HCT116 (cell line): ENCODE data around the gene ACAD8. TPM values are rescaled to one million over a fixed set of nuclear protein-coding genes. Genes with fewer than 3 reads are reported as not detected.

Experiments
- ATAC-seq: fragments of 200-7000 bp; cut with Tn5 transposase; 2 replicates; pipeline ENCODE4 v1.9.1; 2020; ENCODE audit warnings: mild to moderate bottlenecking, moderate library complexity
- BruUV-seq: library from RNA; stranded (reverse); fragments of 400-500 nt; replicated peaks from 2 replicates; lab custom pipeline; 2021; lab: Mats Ljungman, UMichigan
- CTCF ChIA-PET: fragments of 300-600 bp; sonication (Branson Sonifier 250); formaldehyde crosslinking; loops from one replicate; lab custom pipeline; 2021; ENCODE audit warnings: antibody characterized with exemption; lab: Charles Lee
- POLR2A ChIA-PET: fragments of 300-600, 350-600 bp; sonication (Branson Sonifier 250); formaldehyde crosslinking; loops from one replicate; lab custom pipeline; 2021; ENCODE audit warnings: antibody characterized with exemption; lab: Charles Lee
- RAD21 ChIA-PET, 2 experiments: fragments of 300-600 bp; sonication (Branson Sonifier 250); formaldehyde crosslinking; loops; one replicate each; lab custom pipeline; 2023; ENCODE audit warnings: low total read pairs in 2 of 2; ENCODE audit not compliant: uncharacterized antibody in 2 of 2, unreplicated experiment in 2 of 2, low non-redundant PET in 1 of 2; lab: Charles Lee
- DNase-seq: peaks from one replicate; pipeline ENCODE4 v3.0.0-alpha.2; 2010; ENCODE audit warnings: low read depth, low spot score
- H2AFZ ChIP-seq: fragments of 200-600 bp; shearing (Covaris generic), sonication (generic); 2 replicates; pipeline ENCODE4 v1.6.1; 2017; ENCODE audit warnings: low read depth, mixed run types, mixed read lengths, antibody characterized with exemption, low read length; ENCODE audit not compliant: poor library complexity, severe bottlenecking
- H3K27ac ChIP-seq: 2 replicates; pipeline ENCODE4 v1.5.1; 2012; ENCODE audit warnings: low read depth, low read length
- H3K27me3 ChIP-seq: fragments of 200-600 bp; sonication (generic); 2 replicates; pipeline ENCODE4 v1.6.1; 2016; ENCODE audit warnings: mixed run types, low read length, mixed read lengths; ENCODE audit not compliant: insufficient read depth
- H3K36me3 ChIP-seq, 2 experiments: fragments of 200-500 bp in 1 of 2; fragments of 200-600 bp in 1 of 2; sonication (Bioruptor generic) in 1 of 2; sonication (generic) in 1 of 2; 2 replicates each; pipeline versions ENCODE4 v1.5.1 to v1.6.1; 2014 to 2016; ENCODE audit warnings: low read length in 2 of 2, inconsistent platforms in 1 of 2, mixed read lengths in 1 of 2, mixed run types in 1 of 2; ENCODE audit not compliant: insufficient read depth in 2 of 2, control insufficient read depth in 1 of 2
- H3K4me1 ChIP-seq, 2 experiments: fragments of 200-600 bp in 1 of 2; sonication (generic) in 1 of 2; 2 replicates each; pipeline versions ENCODE4 v1.5.1 to v1.6.1; 2012 to 2017; ENCODE audit warnings: low read length in 2 of 2, inconsistent platforms in 1 of 2, mild to moderate bottlenecking in 1 of 2, mixed read lengths in 1 of 2, mixed run types in 1 of 2, moderate library complexity in 1 of 2; ENCODE audit not compliant: insufficient read depth in 2 of 2, control insufficient read depth in 1 of 2
- H3K4me2 ChIP-seq: fragments of 200-600 bp; sonication (generic); 2 replicates; pipeline ENCODE4 v1.6.1; 2017; ENCODE audit warnings: mixed run types, low read length, mixed read lengths
- H3K4me3 ChIP-seq, 2 experiments: fragments of 200-600 bp in 1 of 2; sonication (generic) in 1 of 2; replicated peaks in 1 of 2; 2 replicates each; pipeline ENCODE4 v1.5.1; 2011 to 2016; ENCODE audit warnings: low read length in 2 of 2, control low read depth in 1 of 2, low read depth in 1 of 2, mild to moderate bottlenecking in 1 of 2, mixed read lengths in 1 of 2, mixed run types in 1 of 2
- H3K79me2 ChIP-seq: fragments of 200-600 bp; sonication (generic); 2 replicates; pipeline ENCODE4 v1.6.1; 2017; ENCODE audit warnings: mild to moderate bottlenecking, mixed run types, low read length, moderate library complexity, mixed read lengths; ENCODE audit not compliant: insufficient read depth
- H3K9ac ChIP-seq: fragments of 200-600 bp; sonication (generic); 2 replicates; pipeline ENCODE4 v1.6.1; 2016; ENCODE audit warnings: low read length, mixed read lengths
- H3K9me2 ChIP-seq: fragments of 200-600 bp; sonication (generic), shearing (Covaris generic); 2 replicates; pipeline ENCODE4 v1.6.1; 2017; ENCODE audit warnings: mixed run types, mild to moderate bottlenecking, moderate library complexity; ENCODE audit not compliant: insufficient read depth
- H3K9me3 ChIP-seq, 2 experiments: fragments of 200-500 bp in 1 of 2; fragments of 200-600 bp in 1 of 2; sonication (Bioruptor generic) in 1 of 2; sonication (generic) in 1 of 2; 2 replicates each; pipeline ENCODE4 v1.6.1; 2014 to 2017; ENCODE audit warnings: low read length in 2 of 2, mixed read lengths in 2 of 2, inconsistent platforms in 1 of 2, low read depth in 1 of 2, mild to moderate bottlenecking in 1 of 2, mixed run types in 1 of 2, moderate library complexity in 1 of 2; ENCODE audit not compliant: control insufficient read depth in 1 of 2, insufficient read depth in 1 of 2
- H4K20me1 ChIP-seq: fragments of 200-600 bp; sonication (generic), shearing (Covaris generic); 2 replicates; pipeline ENCODE4 v1.6.1; 2017; ENCODE audit warnings: mixed run types, mild to moderate bottlenecking, moderate library complexity; ENCODE audit not compliant: insufficient read depth
- CBX3 ChIP-seq: IDR thresholded peaks from 2 replicates; pipeline ENCODE4 v1.6.1; 2012; ENCODE audit warnings: low read depth
- CEBPB ChIP-seq: IDR thresholded peaks from 2 replicates; pipeline ENCODE4 v1.6.1; 2012; ENCODE audit warnings: low read depth
- EGR1 ChIP-seq: IDR thresholded peaks from 2 replicates; pipeline ENCODE4 v1.6.1; 2012; ENCODE audit warnings: low read depth
- ELF1 ChIP-seq: IDR thresholded peaks from 2 replicates; pipeline ENCODE4 v1.6.1; 2012; ENCODE audit warnings: low read depth, borderline replicate concordance
- EZH2 ChIP-seq: fragments of 200-600 bp; sonication (generic); IDR thresholded peaks from 2 replicates; pipeline ENCODE4 v1.6.1; 2017; ENCODE audit warnings: antibody characterized with exemption, mixed run types
- EZH2phosphoT487 ChIP-seq: fragments of 200-600 bp; IDR thresholded peaks from 2 replicates; pipeline ENCODE4 v1.6.1; 2018; ENCODE audit warnings: antibody characterized with exemption, borderline replicate concordance
- FOSL1 ChIP-seq: IDR thresholded peaks from 2 replicates; pipeline ENCODE4 v1.6.1; 2012; ENCODE audit warnings: low read depth
- JUND ChIP-seq: IDR thresholded peaks from 2 replicates; pipeline ENCODE4 v1.6.1; 2012
- RAD21 ChIP-seq: IDR thresholded peaks from 2 replicates; pipeline ENCODE4 v1.6.1; 2012; ENCODE audit warnings: low read depth, mild to moderate bottlenecking
- SP1 ChIP-seq: IDR thresholded peaks from 2 replicates; pipeline ENCODE4 v1.6.1; 2012; ENCODE audit warnings: low read depth
- TCF7L2 ChIP-seq: IDR thresholded peaks from 2 replicates; pipeline ENCODE4 v1.7.0; 2011; ENCODE audit warnings: borderline replicate concordance, inconsistent platforms; ENCODE audit not compliant: insufficient read depth, insufficient read length; ENCODE audit errors: extremely low read depth
- intact Hi-C: fragments of 100-400 bp; cut with micrococcal nuclease; formaldehyde crosslinking; loops from 2 replicates; pipeline ENCODE4 v1.10.0; 2022
- total RNA-seq: library from RNA; stranded (reverse); gene quantifications from one replicate; pipeline ENCODE4 v1.2.1, GENCODE V29; 2021; ENCODE audit not compliant: unreplicated experiment
- TF ChIP-seq, protein P1 (sequence below): IDR thresholded peaks from 2 replicates; pipeline ENCODE4 v1.6.1; 2012; ENCODE audit warnings: low read depth
- TF ChIP-seq, protein P2 (sequence below): IDR thresholded peaks from 2 replicates; pipeline ENCODE4 v1.6.1; 2012

ACAD8 gene
- total RNA-seq, 1 experiment from 2014 or later = 21.0 TPM

DNA sequence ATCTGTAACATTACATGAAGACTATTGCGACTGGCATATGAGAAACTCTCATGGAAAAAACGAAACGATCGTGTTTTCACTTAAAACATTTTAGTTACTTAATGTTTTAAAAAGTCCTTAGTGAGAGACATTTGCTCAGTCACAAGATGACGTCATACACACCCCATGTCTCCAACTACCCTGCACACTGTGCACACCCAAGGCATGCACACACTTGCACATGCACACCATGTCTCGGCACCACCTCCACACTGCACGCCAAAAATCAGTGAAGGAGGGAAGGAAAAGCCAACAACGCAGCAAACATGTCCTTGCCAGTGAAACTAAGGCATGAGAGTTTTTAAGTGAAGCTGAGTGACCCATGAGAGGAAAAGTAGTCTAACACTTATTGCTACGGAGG lies 47.6 kb upstream of the ACAD8 start:
- H2AFZ ChIP-seq = no peak overlapping the region
- no peak overlapping the region for H3K4me2 ChIP-seq
- ChIA-PET CTCF (no interaction called here), RAD21 (no interaction called here), POLR2A (no interaction called here)
- H3K9ac ChIP-seq = no peak overlapping the region
- H3K27ac ChIP-seq = no peak overlapping the region
- intact Hi-C loops = no loop called here
- H4K20me1 ChIP-seq = no peaks in the 10 kb centered on the region
- H3K79me2 ChIP-seq = peaks cover 36% of the 10 kb centered on the region
- BruUV-seq = no TSS peak
- H3K9me3 ChIP-seq = no peaks in the 10 kb centered on the region
- TF ChIP-seq EZH2 = no peak
- TF ChIP-seq, protein P1, sequence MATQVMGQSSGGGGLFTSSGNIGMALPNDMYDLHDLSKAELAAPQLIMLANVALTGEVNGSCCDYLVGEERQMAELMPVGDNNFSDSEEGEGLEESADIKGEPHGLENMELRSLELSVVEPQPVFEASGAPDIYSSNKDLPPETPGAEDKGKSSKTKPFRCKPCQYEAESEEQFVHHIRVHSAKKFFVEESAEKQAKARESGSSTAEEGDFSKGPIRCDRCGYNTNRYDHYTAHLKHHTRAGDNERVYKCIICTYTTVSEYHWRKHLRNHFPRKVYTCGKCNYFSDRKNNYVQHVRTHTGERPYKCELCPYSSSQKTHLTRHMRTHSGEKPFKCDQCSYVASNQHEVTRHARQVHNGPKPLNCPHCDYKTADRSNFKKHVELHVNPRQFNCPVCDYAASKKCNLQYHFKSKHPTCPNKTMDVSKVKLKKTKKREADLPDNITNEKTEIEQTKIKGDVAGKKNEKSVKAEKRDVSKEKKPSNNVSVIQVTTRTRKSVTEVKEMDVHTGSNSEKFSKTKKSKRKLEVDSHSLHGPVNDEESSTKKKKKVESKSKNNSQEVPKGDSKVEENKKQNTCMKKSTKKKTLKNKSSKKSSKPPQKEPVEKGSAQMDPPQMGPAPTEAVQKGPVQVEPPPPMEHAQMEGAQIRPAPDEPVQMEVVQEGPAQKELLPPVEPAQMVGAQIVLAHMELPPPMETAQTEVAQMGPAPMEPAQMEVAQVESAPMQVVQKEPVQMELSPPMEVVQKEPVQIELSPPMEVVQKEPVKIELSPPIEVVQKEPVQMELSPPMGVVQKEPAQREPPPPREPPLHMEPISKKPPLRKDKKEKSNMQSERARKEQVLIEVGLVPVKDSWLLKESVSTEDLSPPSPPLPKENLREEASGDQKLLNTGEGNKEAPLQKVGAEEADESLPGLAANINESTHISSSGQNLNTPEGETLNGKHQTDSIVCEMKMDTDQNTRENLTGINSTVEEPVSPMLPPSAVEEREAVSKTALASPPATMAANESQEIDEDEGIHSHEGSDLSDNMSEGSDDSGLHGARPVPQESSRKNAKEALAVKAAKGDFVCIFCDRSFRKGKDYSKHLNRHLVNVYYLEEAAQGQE = no peak
- no peak for TF ChIP-seq RAD21
- no peak for TF ChIP-seq CEBPB
- no peak for TF ChIP-seq JUND
- TF ChIP-seq, protein P2, sequence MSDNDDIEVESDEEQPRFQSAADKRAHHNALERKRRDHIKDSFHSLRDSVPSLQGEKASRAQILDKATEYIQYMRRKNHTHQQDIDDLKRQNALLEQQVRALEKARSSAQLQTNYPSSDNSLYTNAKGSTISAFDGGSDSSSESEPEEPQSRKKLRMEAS = no peak
- no peak for TF ChIP-seq EGR1
- TF ChIP-seq TCF7L2 = no peak
- no peak for TF ChIP-seq EZH2phosphoT487
- no peak for TF ChIP-seq FOSL1
- TF ChIP-seq CBX3 = no peak
- no peak for TF ChIP-seq SP1
- no peak for TF ChIP-seq ELF1
- H3K4me3 ChIP-seq = no peak overlapping the region
- no peaks in the 10 kb centered on the region for H3K9me2 ChIP-seq
- H3K4me1 ChIP-seq = no peaks in the 10 kb centered on the region
- H3K27me3 ChIP-seq = no peaks in the 10 kb centered on the region
- DNase-seq = no peak
- ATAC-seq = no peak
- peaks cover 52 to 72% of the 10 kb centered on the region in 2 experiments for H3K36me3 ChIP-seq
